Ishikawa (cell line): ENCODE results near the gene ELP4.

Source experiments
- CEBPB ChIP-seq: IDR thresholded peaks from 2 replicates; pipeline ENCODE4 v1.6.1; 2012
- CREB1 ChIP-seq: IDR thresholded peaks from 2 replicates; pipeline ENCODE4 v1.6.1; 2012; ENCODE audit warnings: low read depth
- EGR1 ChIP-seq: IDR thresholded peaks from 2 replicates; pipeline ENCODE4 v1.6.1; 2012
- EP300 ChIP-seq: IDR thresholded peaks from 2 replicates; pipeline ENCODE4 v1.6.1; 2012; ENCODE audit warnings: borderline replicate concordance
- FOXM1 ChIP-seq: IDR thresholded peaks from 2 replicates; pipeline ENCODE4 v1.6.1; 2012; ENCODE audit warnings: low read depth, borderline replicate concordance
- MAX ChIP-seq: IDR thresholded peaks from 2 replicates; pipeline ENCODE4 v1.6.1; 2012
- NFIC ChIP-seq: IDR thresholded peaks from 2 replicates; pipeline ENCODE4 v1.6.1; 2012
- RAD21 ChIP-seq: IDR thresholded peaks from 2 replicates; pipeline ENCODE4 v1.6.1; 2012; ENCODE audit warnings: low read depth
- REST ChIP-seq: IDR thresholded peaks from 2 replicates; pipeline ENCODE4 v1.6.1; 2012; ENCODE audit warnings: low read depth, mild to moderate bottlenecking
- TAF1 ChIP-seq: IDR thresholded peaks from 2 replicates; pipeline ENCODE4 v1.6.1; 2012; ENCODE audit warnings: low read depth, mild to moderate bottlenecking
- TCF12 ChIP-seq: IDR thresholded peaks from 2 replicates; pipeline ENCODE4 v1.6.1; 2012; ENCODE audit warnings: low read depth
- TEAD4 ChIP-seq: IDR thresholded peaks from 2 replicates; pipeline ENCODE4 v1.6.1; 2012
- USF1 ChIP-seq: IDR thresholded peaks from 2 replicates; pipeline ENCODE4 v1.6.1; 2012
- YY1 ChIP-seq: IDR thresholded peaks from 2 replicates; pipeline ENCODE4 v1.6.1; 2012; ENCODE audit warnings: low read depth
- ZBTB7A ChIP-seq: IDR thresholded peaks from 2 replicates; pipeline ENCODE4 v1.6.1; 2012; ENCODE audit warnings: low read depth

Gene ELP4

GRCh38 chr11:31646216-31646615, 136.6 kb downstream of the ELP4 start:
- TF ChIP-seq YY1 (no peak), TCF12 (no peak), TEAD4 (no peak), ZBTB7A (no peak), CEBPB (no peak), TAF1 (no peak), FOXM1 (no peak), NFIC (no peak), USF1 (no peak), MAX (no peak), EP300 (no peak), REST (no peak), RAD21 (no peak), CREB1 (no peak), EGR1 (no peak)

- TF ChIP-seq MAX: no peak
- no peak for TF ChIP-seq ZBTB7A
- TF ChIP-seq TEAD4: no peak
These were observed 139.8 kb downstream of the ELP4 start for GRCh38 chr11:31649129-31649966.

- TF ChIP-seq CEBPB (0 out of 2 replicates have a peak, but pooled peaks have one; percentile 10), TCF12 (no peak), TEAD4 (no peak)
These were observed 141.6 kb downstream of the ELP4 start for GRCh38 chr11:31651208-31651607.

GRCh38 chr11:31651822-31652221, 142.3 kb downstream of the ELP4 start:
- TF ChIP-seq NFIC (no peak), ZBTB7A (no peak), RAD21 (no peak)

- TF ChIP-seq RAD21: no peak
- no peak for TF ChIP-seq NFIC
- TF ChIP-seq REST: no peak
- no peak for TF ChIP-seq CEBPB
- no peak for TF ChIP-seq YY1
- no peak for TF ChIP-seq CREB1
These were observed 143.0 kb downstream of the ELP4 start for GRCh38 chr11:31652528-31652927.

- no peak for TF ChIP-seq TCF12
- TF ChIP-seq TAF1: no peak
- TF ChIP-seq REST: no peak
- TF ChIP-seq FOXM1: no peak
- TF ChIP-seq EGR1: no peak
- no peak for TF ChIP-seq RAD21
- no peak for TF ChIP-seq NFIC
- no peak for TF ChIP-seq ZBTB7A
- TF ChIP-seq EP300: no peak
- TF ChIP-seq TEAD4: no peak
- no peak for TF ChIP-seq MAX
- no peak for TF ChIP-seq USF1
- TF ChIP-seq CREB1: no peak
- no peak for TF ChIP-seq YY1
- TF ChIP-seq CEBPB: no peak
These were observed 145.9 kb downstream of the ELP4 start for GRCh38 chr11:31655483-31655882.
